ENCODE measurements around the gene OPTN. TPM values are rescaled to one million over a fixed set of nuclear protein-coding genes. Genes with fewer than 3 reads are reported as not detected.

The OPTN gene
- total and polyA plus RNA-seq, 7 experiments from 2014 or later = 34.3 to 146 (median 59.6) TPM

- DNase-seq (no peak), ATAC-seq (no peak)
- ChIA-PET POLR2A (no interaction called here), CTCF (interaction anchor here (1.3 kb wide), 1 partner anchor 12 kb away, joined by 3 read pairs; no protein-coding TSS in a partner anchor)
- H3K4me3 Mint-ChIP-seq = no peak overlapping the region
- peaks cover 0 to 24% (median 0%) of the 10 kb centered on the region in 3 experiments for H3K9me3 ChIP-seq (ENCODE audit: control insufficient read depth in 2 of 3, low read length in 3 of 3)
- H3K36me3 Mint-ChIP-seq = peaks cover 0 to 17% (median 4%) of the 10 kb centered on the region in 5 donors
- H3K4me1 Mint-ChIP-seq = peaks cover 0 to 2% (median 0%) of the 10 kb centered on the region in 7 donors
- H3K27me3 ChIP-seq (ENCODE audit: control insufficient read depth in 2 of 2, insufficient read depth in 2 of 2, low read length in 2 of 2) = no peaks in the 10 kb centered on the region
- no peak overlapping the region for H3K27ac Mint-ChIP-seq
- H3K27me3 Mint-ChIP-seq = peaks cover 2 to 7% (median 4%) of the 10 kb centered on the region in 5 donors
- H3K4me3 ChIP-seq (ENCODE audit: low read length) = no peak overlapping the region
- intact Hi-C loops (cut with micrococcal nuclease) = no loop called here
- H3K27ac ChIP-seq (ENCODE audit: low read depth, low read length) = no peak overlapping the region
- no peaks in the 10 kb centered on the region for H3K36me3 ChIP-seq (ENCODE audit: control insufficient read depth in 2 of 3, insufficient read depth in 3 of 3, low read length in 3 of 3)
- peaks cover 0 to 31% (median 18%) of the 10 kb centered on the region in 11 donors for H3K9me3 Mint-ChIP-seq
- H3K4me1 ChIP-seq (ENCODE audit: control insufficient read depth in 2 of 2, insufficient read depth in 2 of 2, low read length in 2 of 2) = no peaks in the 10 kb centered on the region
Observed at GRCh38 chr10:13087601-13087985, 12.4 kb upstream of the OPTN start.

GRCh38 chr10:13087986-13088618, 11.9 kb upstream of the OPTN start:
- H3K27ac Mint-ChIP-seq = no peak overlapping the region
- Histone ChIP-seq H3K4me1 (ENCODE audit: control insufficient read depth in 2 of 2, insufficient read depth in 2 of 2, low read length in 2 of 2) (no peaks in the 10 kb centered on the region), H3K27me3 (ENCODE audit: control insufficient read depth in 2 of 2, insufficient read depth in 2 of 2, low read length in 2 of 2) (no peaks in the 10 kb centered on the region), H3K9me3 (ENCODE audit: control insufficient read depth in 2 of 3, low read length in 3 of 3) (peaks cover 0 to 20% (median 0%) of the 10 kb centered on the region in 3 experiments), H3K36me3 (ENCODE audit: control insufficient read depth in 2 of 3, insufficient read depth in 3 of 3, low read length in 3 of 3) (no peaks in the 10 kb centered on the region), H3K4me3 (ENCODE audit: low read length) (no peak overlapping the region), H3K27ac (ENCODE audit: low read depth, low read length) (no peak overlapping the region)
- DNase-seq (no peak), ATAC-seq (no peak)
- H3K27me3 Mint-ChIP-seq = peaks cover 2 to 7% (median 4%) of the 10 kb centered on the region in 5 donors
- peaks cover 0 to 2% (median 0%) of the 10 kb centered on the region in 7 donors for H3K4me1 Mint-ChIP-seq
- no peak overlapping the region for H3K4me3 Mint-ChIP-seq
- intact Hi-C loops (cut with micrococcal nuclease) = no loop called here
- H3K36me3 Mint-ChIP-seq = peaks cover 0 to 17% (median 7%) of the 10 kb centered on the region in 5 donors
- CTCF ChIA-PET = interaction anchor here (1.3 kb wide), 1 partner anchor 11 kb away, joined by 3 read pairs; no protein-coding TSS in a partner anchor
- POLR2A ChIA-PET = interaction anchor here (0.9 kb wide), 1 partner anchor 9 kb away, joined by 3 read pairs; no protein-coding TSS in a partner anchor
- H3K9me3 Mint-ChIP-seq = peaks cover 0 to 26% (median 14%) of the 10 kb centered on the region in 11 donors

- Mint-ChIP-seq H3K36me3 (peaks cover 0 to 14% (median 8%) of the 10 kb centered on the region in 5 donors), H3K27me3 (peaks cover 2 to 7% (median 4%) of the 10 kb centered on the region in 5 donors), H3K4me3 (no peak overlapping the region), H3K27ac (no peak overlapping the region), H3K9me3 (peaks cover 0 to 14% (median 10%) of the 10 kb centered on the region in 11 donors), H3K4me1 (peaks cover 0 to 2% (median 0%) of the 10 kb centered on the region in 7 donors)
- DNase-seq (no peak), ATAC-seq (no peak)
- H3K27me3 ChIP-seq (ENCODE audit: control insufficient read depth in 2 of 2, insufficient read depth in 2 of 2, low read length in 2 of 2) = no peaks in the 10 kb centered on the region
- CTCF ChIA-PET = no interaction called here
- no peak overlapping the region for H3K27ac ChIP-seq (ENCODE audit: low read depth, low read length)
- no peaks in the 10 kb centered on the region for H3K4me1 ChIP-seq (ENCODE audit: control insufficient read depth in 2 of 2, insufficient read depth in 2 of 2, low read length in 2 of 2)
- no peak overlapping the region for H3K4me3 ChIP-seq (ENCODE audit: low read length)
- H3K9me3 ChIP-seq (ENCODE audit: control insufficient read depth in 2 of 3, low read length in 3 of 3) = peaks cover 0 to 8% (median 0%) of the 10 kb centered on the region in 3 experiments
- POLR2A ChIA-PET = interaction anchor here (0.9 kb wide), 1 partner anchor 8 kb away, joined by 3 read pairs; no protein-coding TSS in a partner anchor
- H3K36me3 ChIP-seq (ENCODE audit: control insufficient read depth in 2 of 3, insufficient read depth in 3 of 3, low read length in 3 of 3) = no peaks in the 10 kb centered on the region
- intact Hi-C loops (cut with micrococcal nuclease) = no loop called here
Observed at GRCh38 chr10:13089345-13089744, 10.6 kb upstream of the OPTN start.

GRCh38 chr10:13090289-13090688, 9.7 kb upstream of the OPTN start:
- H3K9me3 Mint-ChIP-seq = peaks cover 0 to 6% (median 2%) of the 10 kb centered on the region in 11 donors
- Histone ChIP-seq H3K27ac (ENCODE audit: low read depth, low read length) (no peak overlapping the region), H3K4me3 (ENCODE audit: low read length) (no peak overlapping the region), H3K9me3 (ENCODE audit: control insufficient read depth in 2 of 3, low read length in 3 of 3) (no peaks in the 10 kb centered on the region), H3K4me1 (ENCODE audit: control insufficient read depth in 2 of 2, insufficient read depth in 2 of 2, low read length in 2 of 2) (no peaks in the 10 kb centered on the region), H3K27me3 (ENCODE audit: control insufficient read depth in 2 of 2, insufficient read depth in 2 of 2, low read length in 2 of 2) (no peaks in the 10 kb centered on the region), H3K36me3 (ENCODE audit: control insufficient read depth in 2 of 3, insufficient read depth in 3 of 3, low read length in 3 of 3) (no peaks in the 10 kb centered on the region)
- no peak for ATAC-seq
- H3K27ac Mint-ChIP-seq = no peak overlapping the region
- H3K36me3 Mint-ChIP-seq = peaks cover 0 to 8% (median 3%) of the 10 kb centered on the region in 5 donors
- ChIA-PET POLR2A (no interaction called here), CTCF (no interaction called here)
- H3K27me3 Mint-ChIP-seq = peaks cover 2 to 7% (median 4%) of the 10 kb centered on the region in 5 donors
- peaks cover 0 to 2% (median 0%) of the 10 kb centered on the region in 7 donors for H3K4me1 Mint-ChIP-seq
- no peak for DNase-seq
- no peak overlapping the region for H3K4me3 Mint-ChIP-seq
- intact Hi-C loops (cut with micrococcal nuclease) = loop anchor here in 1 of 2 donors (10.0 kb wide), 2 partner anchors 495 to 825 kb away; partner anchors contain the start of gene PRPF18

- Histone ChIP-seq H3K27ac (ENCODE audit: low read depth, low read length) (no peak overlapping the region), H3K9me3 (ENCODE audit: control insufficient read depth in 2 of 3, low read length in 3 of 3) (no peaks in the 10 kb centered on the region), H3K4me3 (ENCODE audit: low read length) (no peak overlapping the region), H3K4me1 (ENCODE audit: control insufficient read depth in 2 of 2, insufficient read depth in 2 of 2, low read length in 2 of 2) (no peaks in the 10 kb centered on the region), H3K36me3 (ENCODE audit: control insufficient read depth in 2 of 3, insufficient read depth in 3 of 3, low read length in 3 of 3) (no peaks in the 10 kb centered on the region), H3K27me3 (ENCODE audit: control insufficient read depth in 2 of 2, insufficient read depth in 2 of 2, low read length in 2 of 2) (no peaks in the 10 kb centered on the region)
- Mint-ChIP-seq H3K27me3 (peaks cover 2 to 7% (median 4%) of the 10 kb centered on the region in 5 donors), H3K4me1 (peaks cover under 1 to 3% (median 2%) of the 10 kb centered on the region in 7 donors), H3K36me3 (peaks cover 0 to 8% (median 0%) of the 10 kb centered on the region in 5 donors), H3K9me3 (peaks cover 0 to 3% (median 0%) of the 10 kb centered on the region in 11 donors), H3K4me3 (no peak overlapping the region), H3K27ac (no peak overlapping the region)
- CTCF ChIA-PET = no interaction called here
- intact Hi-C loops (cut with micrococcal nuclease) = loop anchor here in 1 of 2 donors (10.0 kb wide), 2 partner anchors 493 to 827 kb away; partner anchors contain the start of gene PRPF18
- DNase-seq (no peak), ATAC-seq (no peak)
- POLR2A ChIA-PET = no interaction called here
Observed at GRCh38 chr10:13091801-13092200, 8.2 kb upstream of the OPTN start.

- H3K27ac Mint-ChIP-seq = no peak overlapping the region
- H3K27ac ChIP-seq (ENCODE audit: low read depth, low read length) = no peak overlapping the region
- ATAC-seq = no peak
- ChIA-PET POLR2A (no interaction called here), CTCF (interaction anchor here (0.6 kb wide), 1 partner anchor 10 kb away, joined by 3 read pairs; no protein-coding TSS in a partner anchor)
- H3K4me3 Mint-ChIP-seq = no peak overlapping the region
- peaks cover 6 to 8% (median 6%) of the 10 kb centered on the region in 7 donors for H3K4me1 Mint-ChIP-seq
- intact Hi-C loops (cut with micrococcal nuclease) = loop anchor here in 1 of 2 donors (10.0 kb wide), 2 partner anchors 492 to 828 kb away; partner anchors contain the start of gene PRPF18
- H3K27me3 ChIP-seq (ENCODE audit: control insufficient read depth in 2 of 2, insufficient read depth in 2 of 2, low read length in 2 of 2) = no peaks in the 10 kb centered on the region
- no peak overlapping the region for H3K4me3 ChIP-seq (ENCODE audit: low read length)
- H3K27me3 Mint-ChIP-seq = peaks cover 2 to 7% (median 4%) of the 10 kb centered on the region in 5 donors
- H3K36me3 Mint-ChIP-seq = peaks cover 0 to 8% (median 0%) of the 10 kb centered on the region in 5 donors
- no peak for DNase-seq
- H3K36me3 ChIP-seq (ENCODE audit: control insufficient read depth in 2 of 3, insufficient read depth in 3 of 3, low read length in 3 of 3) = no peaks in the 10 kb centered on the region
- no peaks in the 10 kb centered on the region for H3K4me1 ChIP-seq (ENCODE audit: control insufficient read depth in 2 of 2, insufficient read depth in 2 of 2, low read length in 2 of 2)
- no peaks in the 10 kb centered on the region for H3K9me3 ChIP-seq (ENCODE audit: control insufficient read depth in 2 of 3, low read length in 3 of 3)
- H3K9me3 Mint-ChIP-seq = peaks cover 0 to 3% (median 0%) of the 10 kb centered on the region in 11 donors
Observed at GRCh38 chr10:13092291-13093102, 7.5 kb upstream of the OPTN start.

All from naive thymus-derived CD4-positive, alpha-beta T cell (primary cell).